ENCODE measurements around the gene GRK5.

GRK5 gene

DNA sequence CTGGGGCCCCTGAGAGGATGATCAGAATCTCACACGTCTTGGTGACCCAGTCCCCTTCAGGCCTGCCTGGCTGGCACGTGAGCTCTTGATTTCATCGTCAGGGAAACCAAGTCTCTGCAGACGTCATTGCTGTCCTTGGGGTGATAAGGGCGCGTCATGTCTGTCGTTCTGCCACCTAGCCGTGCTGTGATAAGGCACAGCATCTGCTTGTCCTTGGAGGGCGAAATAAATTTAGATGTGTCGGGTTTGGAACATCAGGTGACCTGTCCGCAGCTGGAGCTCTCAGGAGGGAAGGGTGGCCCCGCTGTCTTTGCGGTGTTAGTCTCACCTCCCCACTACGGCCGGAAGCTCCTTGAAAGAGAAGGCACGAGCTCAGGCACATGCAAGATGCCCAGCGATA lies 129.2 kb downstream of the GRK5 start:
- Histone ChIP-seq H3K36me3 (no peaks in the 10 kb centered on the region), H3K9me3 (no peaks in the 10 kb centered on the region), H3K4me1 (no peaks in the 10 kb centered on the region; the same call in 1 of the 2 replicates), H3K4me3 (ENCODE audit: low read depth, low read length) (no peak overlapping the region), H3K27me3 (no peaks in the 10 kb centered on the region)
- no peak for DNase-seq
- TF ChIP-seq, protein P1, sequence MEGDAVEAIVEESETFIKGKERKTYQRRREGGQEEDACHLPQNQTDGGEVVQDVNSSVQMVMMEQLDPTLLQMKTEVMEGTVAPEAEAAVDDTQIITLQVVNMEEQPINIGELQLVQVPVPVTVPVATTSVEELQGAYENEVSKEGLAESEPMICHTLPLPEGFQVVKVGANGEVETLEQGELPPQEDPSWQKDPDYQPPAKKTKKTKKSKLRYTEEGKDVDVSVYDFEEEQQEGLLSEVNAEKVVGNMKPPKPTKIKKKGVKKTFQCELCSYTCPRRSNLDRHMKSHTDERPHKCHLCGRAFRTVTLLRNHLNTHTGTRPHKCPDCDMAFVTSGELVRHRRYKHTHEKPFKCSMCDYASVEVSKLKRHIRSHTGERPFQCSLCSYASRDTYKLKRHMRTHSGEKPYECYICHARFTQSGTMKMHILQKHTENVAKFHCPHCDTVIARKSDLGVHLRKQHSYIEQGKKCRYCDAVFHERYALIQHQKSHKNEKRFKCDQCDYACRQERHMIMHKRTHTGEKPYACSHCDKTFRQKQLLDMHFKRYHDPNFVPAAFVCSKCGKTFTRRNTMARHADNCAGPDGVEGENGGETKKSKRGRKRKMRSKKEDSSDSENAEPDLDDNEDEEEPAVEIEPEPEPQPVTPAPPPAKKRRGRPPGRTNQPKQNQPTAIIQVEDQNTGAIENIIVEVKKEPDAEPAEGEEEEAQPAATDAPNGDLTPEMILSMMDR (IDR thresholded peaks at IDR 0.05; ENCODE audit: low read depth, low read length), result no peak

DNA sequence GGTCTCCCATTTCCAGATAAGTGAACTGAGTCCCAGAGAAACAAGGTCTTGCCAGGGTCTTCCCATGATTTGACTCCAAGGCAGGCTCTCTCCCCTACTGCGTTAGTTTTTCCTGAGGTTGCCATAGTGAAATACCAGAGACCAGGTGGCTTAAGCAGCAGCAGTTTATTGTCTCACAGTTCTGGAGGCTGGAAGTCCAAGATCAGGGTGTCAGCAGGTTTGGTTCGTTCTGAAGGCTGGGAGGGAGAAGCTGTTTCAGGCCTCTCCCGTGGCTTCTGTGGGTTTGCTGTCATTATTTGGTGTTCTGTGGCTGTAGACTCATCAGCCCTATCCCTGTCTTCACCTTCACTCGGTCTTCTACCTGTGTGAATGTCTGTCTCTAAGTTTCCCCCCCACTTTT lies 129.9 kb downstream of the GRK5 start:
- TF ChIP-seq, protein P1 (IDR thresholded peaks at IDR 0.05; ENCODE audit: low read depth, low read length), result no peak
- H3K4me3 ChIP-seq (ENCODE audit: low read depth, low read length), result no peak overlapping the region
- DNase-seq, result no peak

DNA sequence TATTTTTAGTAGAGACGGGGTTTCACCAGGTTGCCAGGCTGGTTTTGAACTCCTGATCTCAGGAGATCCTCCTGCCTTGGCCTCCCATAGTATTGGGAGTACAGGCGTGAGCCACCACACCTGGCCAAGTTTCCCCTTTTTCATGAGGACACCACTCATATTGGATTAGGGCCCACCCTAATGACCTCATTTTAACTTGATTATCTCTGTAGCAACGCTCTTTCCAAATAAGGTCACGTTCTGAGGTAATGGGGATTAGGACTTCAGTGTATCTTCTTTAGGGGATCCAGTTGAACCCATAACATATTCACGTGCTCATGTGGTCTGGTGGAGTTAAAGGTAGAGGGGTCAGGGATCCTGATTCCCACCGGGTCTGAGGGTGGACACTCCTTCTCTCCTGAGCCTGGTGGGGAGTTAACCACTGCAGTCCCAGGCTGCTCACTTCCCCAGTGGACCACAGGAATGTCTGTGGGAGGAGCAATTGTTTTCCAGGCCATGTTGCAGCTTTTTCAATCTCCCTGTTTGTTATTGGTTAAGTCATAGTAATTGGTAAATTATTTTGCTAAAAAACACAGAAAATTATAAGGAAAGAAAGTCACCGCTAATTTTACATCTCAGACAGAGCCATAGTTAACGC lies 130.5 kb downstream of the GRK5 start:
- H3K4me1 ChIP-seq, result no peaks in the 10 kb centered on the region; the same call in 1 of the 2 replicates
- H3K36me3 ChIP-seq, result no peaks in the 10 kb centered on the region
- no peaks in the 10 kb centered on the region for H3K9me3 ChIP-seq
- H3K27me3 ChIP-seq, result no peaks in the 10 kb centered on the region
- no peak for DNase-seq
- TF ChIP-seq, protein P1 (IDR thresholded peaks at IDR 0.05; ENCODE audit: low read depth, low read length), result no peak
- no peak overlapping the region for H3K4me3 ChIP-seq (ENCODE audit: low read depth, low read length)

More for the DNA sequence above, 129.9 kb downstream of the GRK5 start:
- Histone ChIP-seq H3K4me1 (no peaks in the 10 kb centered on the region; the same call in 1 of the 2 replicates), H3K9me3 (no peaks in the 10 kb centered on the region), H3K36me3 (no peaks in the 10 kb centered on the region), H3K27me3 (no peaks in the 10 kb centered on the region)

DNA sequence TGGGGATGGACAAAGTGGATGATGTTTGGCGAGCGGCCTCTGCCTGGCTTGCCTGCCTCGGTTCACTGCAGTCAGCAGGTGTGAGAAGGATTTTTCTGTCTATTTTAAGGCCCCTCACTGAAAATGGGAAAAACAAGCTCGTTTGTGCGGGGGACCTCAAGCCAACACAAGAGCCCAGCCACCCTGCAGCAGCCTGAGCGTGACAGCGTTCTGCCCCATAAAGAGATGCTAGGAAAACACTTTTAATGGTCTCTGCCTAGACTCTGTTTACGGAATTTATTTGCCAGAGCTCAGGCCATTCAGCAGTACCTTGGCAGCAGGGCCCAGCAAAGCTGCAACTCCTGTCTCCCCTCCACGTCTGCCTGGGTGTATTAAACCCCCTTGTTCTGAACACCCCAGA lies 131.7 kb downstream of the GRK5 start:
- no peak for DNase-seq
- H3K4me3 ChIP-seq (ENCODE audit: low read depth, low read length), result no peak overlapping the region
- no peaks in the 10 kb centered on the region for H3K27me3 ChIP-seq
- no peaks in the 10 kb centered on the region for H3K36me3 ChIP-seq
- TF ChIP-seq, protein P1 (IDR thresholded peaks at IDR 0.05; ENCODE audit: low read depth, low read length), result no peak
- no peaks in the 10 kb centered on the region; the same call in 1 of the 2 replicates for H3K4me1 ChIP-seq
- no peaks in the 10 kb centered on the region for H3K9me3 ChIP-seq

DNA sequence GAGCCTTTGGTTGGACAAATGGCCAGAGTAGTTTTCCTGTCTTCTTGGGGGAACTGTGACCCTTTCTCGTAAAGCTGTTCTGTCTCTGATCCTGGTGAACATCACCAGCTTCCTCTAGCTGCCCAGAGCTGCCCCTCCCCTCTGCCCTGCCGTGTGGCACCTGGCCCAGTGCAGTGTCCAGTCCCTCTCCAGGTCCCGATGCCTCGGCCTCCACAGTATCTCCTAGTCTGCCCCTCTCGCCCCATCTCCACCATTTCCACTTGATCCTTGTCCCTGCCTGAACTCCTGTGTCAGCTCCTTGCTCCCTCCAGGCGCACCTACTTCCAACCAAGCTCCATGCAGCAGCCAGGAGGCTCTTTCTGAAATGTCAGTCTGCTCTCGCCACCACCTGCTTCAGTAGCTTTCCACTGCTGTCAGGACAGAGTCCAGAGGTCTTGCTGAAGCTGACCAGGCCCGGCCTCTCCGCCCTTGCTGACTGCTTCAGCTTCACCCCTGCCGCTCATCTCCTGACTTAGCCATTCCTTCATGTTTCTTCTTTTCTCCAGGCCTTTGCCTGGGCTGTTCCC lies 133.6 kb downstream of the GRK5 start:
- no peaks in the 10 kb centered on the region for H3K27me3 ChIP-seq
- TF ChIP-seq, protein P1 (IDR thresholded peaks at IDR 0.05; ENCODE audit: low read depth, low read length), result no peak
- no peak overlapping the region for H3K4me3 ChIP-seq (ENCODE audit: low read depth, low read length)
- H3K36me3 ChIP-seq, result no peaks in the 10 kb centered on the region
- DNase-seq, result no peak
- no peaks in the 10 kb centered on the region for H3K9me3 ChIP-seq
- no peaks in the 10 kb centered on the region; the same call in 1 of the 2 replicates for H3K4me1 ChIP-seq
